Measurements from ENCODE around the gene JUNB.

DNA sequence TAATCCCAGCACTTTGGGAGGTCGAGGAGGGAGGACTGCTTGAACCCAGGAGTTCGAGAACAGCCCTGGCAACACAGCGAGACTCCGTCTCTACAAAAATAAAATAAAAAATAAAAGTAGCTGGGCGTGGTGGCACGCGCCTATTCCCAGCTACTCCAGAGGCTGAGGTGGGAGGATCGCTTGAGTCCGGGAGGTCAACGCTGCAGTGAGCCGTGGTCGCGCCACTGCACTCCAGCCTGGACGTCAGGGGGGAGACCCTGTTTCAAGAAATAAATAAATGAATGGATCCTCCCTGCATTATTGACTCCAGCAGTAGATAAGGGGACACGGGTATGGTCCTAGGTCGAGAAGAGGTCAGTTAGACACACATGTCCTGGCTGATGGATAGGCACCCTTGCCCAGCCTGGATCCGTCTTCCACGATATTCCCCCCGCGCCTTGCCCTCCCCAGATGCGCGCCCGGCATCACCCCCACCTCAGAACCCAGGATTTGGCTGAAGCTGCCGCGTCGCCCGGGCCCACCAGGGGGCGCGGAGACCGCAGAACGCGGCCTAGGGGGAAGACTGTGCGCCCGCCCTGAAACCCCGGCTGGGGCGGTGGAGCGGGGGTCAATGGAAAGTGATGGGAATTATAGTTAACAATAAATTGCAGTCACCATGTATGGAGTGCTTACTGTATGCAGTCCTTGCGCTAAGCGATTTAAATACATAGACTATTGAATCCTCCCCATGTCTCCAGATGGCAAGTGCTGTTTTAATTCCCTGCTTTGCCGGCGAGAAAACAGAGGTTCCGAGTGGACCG is 13.9 kb upstream of the JUNB start:
- TF ChIP-seq ETV6 (CRISPR knock-in tag; IDR thresholded peaks at IDR 0.05) (no peak), CBFB (CRISPR knock-in tag; IDR thresholded peaks at IDR 0.05; ENCODE audit: low read depth) (no peak)
- TF ChIP-seq, protein P1, sequence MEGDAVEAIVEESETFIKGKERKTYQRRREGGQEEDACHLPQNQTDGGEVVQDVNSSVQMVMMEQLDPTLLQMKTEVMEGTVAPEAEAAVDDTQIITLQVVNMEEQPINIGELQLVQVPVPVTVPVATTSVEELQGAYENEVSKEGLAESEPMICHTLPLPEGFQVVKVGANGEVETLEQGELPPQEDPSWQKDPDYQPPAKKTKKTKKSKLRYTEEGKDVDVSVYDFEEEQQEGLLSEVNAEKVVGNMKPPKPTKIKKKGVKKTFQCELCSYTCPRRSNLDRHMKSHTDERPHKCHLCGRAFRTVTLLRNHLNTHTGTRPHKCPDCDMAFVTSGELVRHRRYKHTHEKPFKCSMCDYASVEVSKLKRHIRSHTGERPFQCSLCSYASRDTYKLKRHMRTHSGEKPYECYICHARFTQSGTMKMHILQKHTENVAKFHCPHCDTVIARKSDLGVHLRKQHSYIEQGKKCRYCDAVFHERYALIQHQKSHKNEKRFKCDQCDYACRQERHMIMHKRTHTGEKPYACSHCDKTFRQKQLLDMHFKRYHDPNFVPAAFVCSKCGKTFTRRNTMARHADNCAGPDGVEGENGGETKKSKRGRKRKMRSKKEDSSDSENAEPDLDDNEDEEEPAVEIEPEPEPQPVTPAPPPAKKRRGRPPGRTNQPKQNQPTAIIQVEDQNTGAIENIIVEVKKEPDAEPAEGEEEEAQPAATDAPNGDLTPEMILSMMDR (IDR thresholded peaks at IDR 0.05) = peak; percentile 74
- TF ChIP-seq, protein P2, sequence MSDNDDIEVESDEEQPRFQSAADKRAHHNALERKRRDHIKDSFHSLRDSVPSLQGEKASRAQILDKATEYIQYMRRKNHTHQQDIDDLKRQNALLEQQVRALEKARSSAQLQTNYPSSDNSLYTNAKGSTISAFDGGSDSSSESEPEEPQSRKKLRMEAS (CRISPR knock-in tag; IDR thresholded peaks at IDR 0.05) = no peak

All from WTC11 (cell line).